Kidney (tissue), 14 donors: ENCODE data around the gene PHF2. TPM values are rescaled to one million over a fixed set of nuclear protein-coding genes. Genes with fewer than 3 reads are reported as not detected.

ENCODE experiments used
- DNase-seq, 5 donors: peaks; one replicate each; pipeline ENCODE4 v3.0.0-alpha.2; 2013 to 2020
- FAIRE-seq: peaks from 2 replicates; lab custom pipeline; 2012; peaks lifted over from hg19 to GRCh38; lab: Jason Lieb, UNC
- H3K27ac ChIP-seq, 2 donors: one replicate each; pipeline ENCODE4 v1.7.0; 2013; ENCODE audit warnings: low read depth in 2 of 2, low read length in 2 of 2, inconsistent platforms in 1 of 2
- H3K27me3 ChIP-seq: one replicate; pipeline ENCODE4 v1.7.1; 2013; ENCODE audit warnings: low read length, inconsistent platforms; ENCODE audit not compliant: control insufficient read depth, insufficient read depth
- H3K36me3 ChIP-seq, 3 donors: one replicate each; pipeline versions ENCODE4 v1.7.0 to v1.7.1; 2013; ENCODE audit warnings: low read length in 3 of 3, control low read depth in 1 of 3, inconsistent platforms in 1 of 3; ENCODE audit not compliant: insufficient read depth in 3 of 3, control insufficient read depth in 2 of 3
- H3K4me1 ChIP-seq, 3 donors: one replicate each; pipeline versions ENCODE4 v1.7.0 to v1.7.1; 2013; ENCODE audit warnings: low read length in 3 of 3, inconsistent platforms in 1 of 3, low read depth in 1 of 3; ENCODE audit not compliant: control insufficient read depth in 2 of 3, insufficient read depth in 2 of 3
- H3K4me3 ChIP-seq, 3 donors: one replicate each; pipeline versions ENCODE4 v1.7.0 to v1.8.1; 2013; ENCODE audit warnings: low read length in 3 of 3, control low read depth in 1 of 3, inconsistent platforms in 1 of 3
- H3K9ac ChIP-seq, 3 donors: one replicate each; pipeline versions ENCODE4 v1.7.0 to v1.7.1; 2013; ENCODE audit warnings: low read length in 3 of 3, control low read depth in 1 of 3, inconsistent platforms in 1 of 3
- H3K9me3 ChIP-seq, 3 donors: one replicate each; pipeline versions ENCODE4 v1.7.0 to v1.7.1; 2013; ENCODE audit warnings: low read length in 3 of 3, control low read depth in 1 of 3, inconsistent platforms in 1 of 3; ENCODE audit not compliant: control insufficient read depth in 2 of 3, insufficient read depth in 1 of 3
- intact Hi-C: fragments of 100-400 bp; cut with DNase I; formaldehyde crosslinking; loops from one replicate; pipeline ENCODE4 v1.11.1; 2022
- polyA plus RNA-seq: library from polyadenylated mRNA; stranded (reverse); fragments of 350-450 nt; fragmentation: Illumina TruSeq; extraction: RNeasy Lipid Tissue Mini Kit (QIAGEN cat#74804); gene quantifications from one replicate; pipeline ENCODE4 v1.2.3, GENCODE V29; 2014; ENCODE audit warnings: low read depth, low replicate concordance; ENCODE audit not compliant: insufficient read depth
- total RNA-seq: library from RNA; stranded (reverse); fragmentation: NEBNext Ultra II Directional; extraction: Animal tissue kit (Norgen Biotek cat#: 25700); gene quantifications from one replicate; pipeline ENCODE4 v1.2.1, GENCODE V29; 2021
- TF ChIP-seq, protein P1 (sequence below): IDR thresholded peaks from 3 replicates; pipeline ENCODE4 v1.5.1; 2012; ENCODE audit warnings: mild to moderate bottlenecking, moderate library complexity, borderline replicate concordance; ENCODE audit not compliant: insufficient read depth; ENCODE audit errors: extremely low read depth
- donor health status: control.
- donor health status: control.
- donor health status: control.
- donor health status: control.
- donor health status: control.
- donor health status: DM: yes; HTN: yes; CAD: no.
- donor health status: Normal renal cell carcinoma (clear cell type).

The PHF2 gene
- total and polyA plus RNA-seq, 2 donors from 2014 or later, result 10.2 to 30.7 TPM

DNA sequence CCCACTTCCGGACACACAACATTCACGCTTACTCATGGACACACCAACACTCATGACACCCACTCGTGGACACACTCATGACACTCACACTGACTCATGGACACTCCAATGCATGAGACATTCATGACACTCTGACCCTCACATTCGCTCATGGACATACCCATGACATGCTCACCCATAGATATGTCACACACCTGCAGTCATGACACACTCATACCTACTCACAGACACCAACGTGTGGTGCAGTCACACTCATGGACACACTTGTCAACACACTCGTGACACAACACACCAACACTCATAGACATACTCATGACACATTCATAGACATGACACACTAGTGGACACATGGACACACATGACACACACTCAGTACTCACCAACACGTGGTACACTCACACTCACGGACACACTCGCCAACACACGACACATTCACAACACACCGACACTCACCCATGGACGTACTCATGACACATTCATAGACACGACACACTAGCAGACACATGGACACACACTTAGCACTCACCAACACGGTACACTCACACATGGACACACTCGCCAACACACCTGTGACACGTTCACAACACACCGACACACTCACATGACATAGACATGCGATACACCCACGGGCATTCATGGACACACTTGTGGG lies 73.4 kb downstream of the PHF2 start:
- FAIRE-seq, result no peak
- no peaks in the 10 kb centered on the region for H3K27me3 ChIP-seq
- H3K9ac ChIP-seq, result no peak overlapping the region
- peaks cover 9 to 40% (median 36%) of the 10 kb centered on the region in 3 donors for H3K36me3 ChIP-seq
- TF ChIP-seq, protein P1, sequence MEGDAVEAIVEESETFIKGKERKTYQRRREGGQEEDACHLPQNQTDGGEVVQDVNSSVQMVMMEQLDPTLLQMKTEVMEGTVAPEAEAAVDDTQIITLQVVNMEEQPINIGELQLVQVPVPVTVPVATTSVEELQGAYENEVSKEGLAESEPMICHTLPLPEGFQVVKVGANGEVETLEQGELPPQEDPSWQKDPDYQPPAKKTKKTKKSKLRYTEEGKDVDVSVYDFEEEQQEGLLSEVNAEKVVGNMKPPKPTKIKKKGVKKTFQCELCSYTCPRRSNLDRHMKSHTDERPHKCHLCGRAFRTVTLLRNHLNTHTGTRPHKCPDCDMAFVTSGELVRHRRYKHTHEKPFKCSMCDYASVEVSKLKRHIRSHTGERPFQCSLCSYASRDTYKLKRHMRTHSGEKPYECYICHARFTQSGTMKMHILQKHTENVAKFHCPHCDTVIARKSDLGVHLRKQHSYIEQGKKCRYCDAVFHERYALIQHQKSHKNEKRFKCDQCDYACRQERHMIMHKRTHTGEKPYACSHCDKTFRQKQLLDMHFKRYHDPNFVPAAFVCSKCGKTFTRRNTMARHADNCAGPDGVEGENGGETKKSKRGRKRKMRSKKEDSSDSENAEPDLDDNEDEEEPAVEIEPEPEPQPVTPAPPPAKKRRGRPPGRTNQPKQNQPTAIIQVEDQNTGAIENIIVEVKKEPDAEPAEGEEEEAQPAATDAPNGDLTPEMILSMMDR, result no peak
- H3K27ac ChIP-seq, result no peak overlapping the region
- H3K9me3 ChIP-seq, result no peaks in the 10 kb centered on the region
- DNase-seq, result no peak
- intact Hi-C loops, result no loop called here
- H3K4me1 ChIP-seq, result no peaks in the 10 kb centered on the region
- H3K4me3 ChIP-seq, result no peak overlapping the region

DNA sequence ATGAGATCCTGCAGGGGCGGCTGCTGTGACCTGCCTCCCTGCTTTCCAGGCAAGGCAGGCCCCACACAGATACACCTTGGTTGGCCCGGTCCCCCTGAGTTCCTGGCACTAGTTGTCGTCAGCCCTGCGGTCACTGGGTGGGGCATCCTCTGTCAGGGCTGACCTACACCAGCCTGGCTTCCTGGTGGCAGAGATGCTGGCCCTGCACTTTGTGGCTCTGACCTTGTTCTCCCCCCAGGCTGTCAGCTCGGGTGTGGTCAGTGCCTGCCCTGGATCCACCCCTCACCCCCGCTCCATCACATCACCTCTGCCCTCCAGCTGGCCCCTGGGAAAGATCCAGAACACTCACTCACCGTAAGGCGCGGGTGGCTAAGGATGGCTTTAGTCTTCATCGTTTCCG lies 74.1 kb downstream of the PHF2 start:
- Histone ChIP-seq H3K4me1 (no peaks in the 10 kb centered on the region), H3K9ac (no peak overlapping the region), H3K27ac (no peak overlapping the region), H3K9me3 (no peaks in the 10 kb centered on the region), H3K36me3 (peaks cover 9 to 41% (median 37%) of the 10 kb centered on the region in 3 donors), H3K27me3 (no peaks in the 10 kb centered on the region), H3K4me3 (no peak overlapping the region)
- TF ChIP-seq, protein P1, result no peak
- DNase-seq, result peak in 2 of 5 donors; percentile 23 to 57
- no peak for FAIRE-seq
- intact Hi-C loops, result no loop called here

DNA sequence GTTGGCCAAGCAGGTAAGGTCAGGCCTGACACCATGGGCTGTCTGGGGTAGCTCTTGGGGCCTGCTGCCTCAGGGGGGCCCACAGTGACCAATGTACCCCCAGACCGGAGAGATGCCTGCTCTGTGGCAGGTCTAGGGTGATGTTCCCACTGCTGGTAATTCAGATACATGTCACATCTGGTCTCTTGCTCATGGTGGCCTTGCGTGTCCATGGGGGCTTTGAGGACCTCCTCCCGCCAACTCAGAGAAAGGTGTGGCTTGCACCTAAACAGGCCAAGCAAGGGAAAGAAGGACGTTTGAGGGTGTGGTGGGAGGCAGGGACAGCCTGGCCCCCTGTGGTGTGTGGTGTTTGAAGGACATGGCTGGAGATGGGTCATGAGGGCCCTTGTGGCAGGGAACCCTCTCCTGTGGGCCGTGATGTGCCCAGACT lies 75.2 kb downstream of the PHF2 start:
- no peak for FAIRE-seq
- Histone ChIP-seq H3K9me3 (no peaks in the 10 kb centered on the region), H3K4me3 (no peak overlapping the region), H3K27me3 (no peaks in the 10 kb centered on the region), H3K4me1 (no peaks in the 10 kb centered on the region), H3K27ac (no peak overlapping the region), H3K9ac (no peak overlapping the region), H3K36me3 (peaks cover 9 to 34% (median 31%) of the 10 kb centered on the region in 3 donors)
- peak in 2 of 5 donors; percentile 22 to 41 for DNase-seq
- intact Hi-C loops, result no loop called here
- TF ChIP-seq, protein P1, result no peak
